Fibroblast of villous mesenchyme (primary cell): ENCODE measurements around the gene FBLN7. TPM values are rescaled to one million over a fixed set of nuclear protein-coding genes. Genes with fewer than 3 reads are reported as not detected.

Source experiments
- DNase-seq: peaks from one replicate; pipeline ENCODE4 v3.0.0-alpha.2; 2010; ENCODE audit warnings: low read depth
- H3K4me3 ChIP-seq: 2 replicates; pipeline ENCODE4 v1.5.1; 2011; ENCODE audit warnings: low read depth, mild to moderate bottlenecking, low read length
- CTCF ChIP-seq: IDR thresholded peaks from 2 replicates; pipeline ENCODE4 v1.5.1; 2012; ENCODE audit warnings: low read depth, mild to moderate bottlenecking, low read length; ENCODE audit not compliant: insufficient read depth
- total RNA-seq: library from RNA; depleted of rRNA; stranded (reverse); fragments of >200 nt; gene quantifications from 2 replicates; pipeline ENCODE4 v1.2.3, GENCODE V29; 2012

Gene FBLN7
- total RNA-seq, 1 donor: 1.3 TPM

GRCh38 chr2:112183327-112184025 lies 45.3 kb downstream of the FBLN7 start:
- no peak for DNase-seq
- no peak for TF ChIP-seq CTCF
- H3K4me3 ChIP-seq: no peak overlapping the region

GRCh38 chr2:112184121-112184520 lies 45.9 kb downstream of the FBLN7 start:
- no peak for TF ChIP-seq CTCF
- DNase-seq: no peak
- H3K4me3 ChIP-seq: no peak overlapping the region

- DNase-seq: no peak
- H3K4me3 ChIP-seq: no peak overlapping the region
- TF ChIP-seq CTCF: no peak
Observed at GRCh38 chr2:112185131-112185530, 46.9 kb downstream of the FBLN7 start.

GRCh38 chr2:112187046-112187715 lies 49.0 kb downstream of the FBLN7 start:
- TF ChIP-seq CTCF: no peak

GRCh38 chr2:112187805-112188596 lies 49.8 kb downstream of the FBLN7 start:
- no peak for DNase-seq
- H3K4me3 ChIP-seq: no peak overlapping the region
- TF ChIP-seq CTCF: no peak

More at GRCh38 chr2:112187046-112187715, 49.0 kb downstream of the FBLN7 start:
- DNase-seq: no peak
- H3K4me3 ChIP-seq: no peak overlapping the region

- no peak overlapping the region for H3K4me3 ChIP-seq
- no peak for TF ChIP-seq CTCF
- DNase-seq: no peak
Observed at GRCh38 chr2:112189001-112189556, 50.9 kb downstream of the FBLN7 start.
